ENCODE data around the gene FAM120B.

GRCh38 chr6:170273191-170273590 lies 33.4 kb upstream of the FAM120B start:
- no peak for TF ChIP-seq ZC3H10 (CRISPR knock-in tag; IDR thresholded peaks at IDR 0.05)
- no peak for TF ChIP-seq PATZ1 (CRISPR knock-in tag; IDR thresholded peaks at IDR 0.05; ENCODE audit: borderline replicate concordance)
- TF ChIP-seq, protein P1, sequence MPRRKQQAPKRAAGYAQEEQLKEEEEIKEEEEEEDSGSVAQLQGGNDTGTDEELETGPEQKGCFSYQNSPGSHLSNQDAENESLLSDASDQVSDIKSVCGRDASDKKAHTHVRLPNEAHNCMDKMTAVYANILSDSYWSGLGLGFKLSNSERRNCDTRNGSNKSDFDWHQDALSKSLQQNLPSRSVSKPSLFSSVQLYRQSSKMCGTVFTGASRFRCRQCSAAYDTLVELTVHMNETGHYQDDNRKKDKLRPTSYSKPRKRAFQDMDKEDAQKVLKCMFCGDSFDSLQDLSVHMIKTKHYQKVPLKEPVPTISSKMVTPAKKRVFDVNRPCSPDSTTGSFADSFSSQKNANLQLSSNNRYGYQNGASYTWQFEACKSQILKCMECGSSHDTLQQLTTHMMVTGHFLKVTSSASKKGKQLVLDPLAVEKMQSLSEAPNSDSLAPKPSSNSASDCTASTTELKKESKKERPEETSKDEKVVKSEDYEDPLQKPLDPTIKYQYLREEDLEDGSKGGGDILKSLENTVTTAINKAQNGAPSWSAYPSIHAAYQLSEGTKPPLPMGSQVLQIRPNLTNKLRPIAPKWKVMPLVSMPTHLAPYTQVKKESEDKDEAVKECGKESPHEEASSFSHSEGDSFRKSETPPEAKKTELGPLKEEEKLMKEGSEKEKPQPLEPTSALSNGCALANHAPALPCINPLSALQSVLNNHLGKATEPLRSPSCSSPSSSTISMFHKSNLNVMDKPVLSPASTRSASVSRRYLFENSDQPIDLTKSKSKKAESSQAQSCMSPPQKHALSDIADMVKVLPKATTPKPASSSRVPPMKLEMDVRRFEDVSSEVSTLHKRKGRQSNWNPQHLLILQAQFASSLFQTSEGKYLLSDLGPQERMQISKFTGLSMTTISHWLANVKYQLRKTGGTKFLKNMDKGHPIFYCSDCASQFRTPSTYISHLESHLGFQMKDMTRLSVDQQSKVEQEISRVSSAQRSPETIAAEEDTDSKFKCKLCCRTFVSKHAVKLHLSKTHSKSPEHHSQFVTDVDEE (CRISPR knock-in tag; IDR thresholded peaks at IDR 0.05): no peak
- TF ChIP-seq SNAI2 (CRISPR knock-in tag; IDR thresholded peaks at IDR 0.05): no peak
- TF ChIP-seq, protein P2, sequence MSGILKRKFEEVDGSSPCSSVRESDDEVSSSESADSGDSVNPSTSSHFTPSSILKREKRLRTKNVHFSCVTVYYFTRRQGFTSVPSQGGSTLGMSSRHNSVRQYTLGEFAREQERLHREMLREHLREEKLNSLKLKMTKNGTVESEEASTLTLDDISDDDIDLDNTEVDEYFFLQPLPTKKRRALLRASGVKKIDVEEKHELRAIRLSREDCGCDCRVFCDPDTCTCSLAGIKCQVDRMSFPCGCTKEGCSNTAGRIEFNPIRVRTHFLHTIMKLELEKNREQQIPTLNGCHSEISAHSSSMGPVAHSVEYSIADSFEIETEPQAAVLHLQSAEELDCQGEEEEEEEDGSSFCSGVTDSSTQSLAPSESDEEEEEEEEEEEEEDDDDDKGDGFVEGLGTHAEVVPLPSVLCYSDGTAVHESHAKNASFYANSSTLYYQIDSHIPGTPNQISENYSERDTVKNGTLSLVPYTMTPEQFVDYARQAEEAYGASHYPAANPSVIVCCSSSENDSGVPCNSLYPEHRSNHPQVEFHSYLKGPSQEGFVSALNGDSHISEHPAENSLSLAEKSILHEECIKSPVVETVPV (CRISPR knock-in tag; IDR thresholded peaks at IDR 0.05): no peak
- TF ChIP-seq CSDC2 (CRISPR knock-in tag; IDR thresholded peaks at IDR 0.05): no peak
- no peak for TF ChIP-seq PPARA (CRISPR knock-in tag; IDR thresholded peaks at IDR 0.05; ENCODE audit: borderline replicate concordance)
- no peak for TF ChIP-seq ARNTL (CRISPR knock-in tag; IDR thresholded peaks at IDR 0.05; ENCODE audit: borderline replicate concordance, low read depth)
- TF ChIP-seq RARB (CRISPR knock-in tag; IDR thresholded peaks at IDR 0.05): no peak
- no peak for TF ChIP-seq ZNF70 (CRISPR knock-in tag; IDR thresholded peaks at IDR 0.05)
- no peak for TF ChIP-seq ZFP30 (CRISPR knock-in tag; IDR thresholded peaks at IDR 0.05)
- TF ChIP-seq CREB5 (CRISPR knock-in tag; IDR thresholded peaks at IDR 0.05; ENCODE audit: low read depth): no peak
- TF ChIP-seq, protein P3, sequence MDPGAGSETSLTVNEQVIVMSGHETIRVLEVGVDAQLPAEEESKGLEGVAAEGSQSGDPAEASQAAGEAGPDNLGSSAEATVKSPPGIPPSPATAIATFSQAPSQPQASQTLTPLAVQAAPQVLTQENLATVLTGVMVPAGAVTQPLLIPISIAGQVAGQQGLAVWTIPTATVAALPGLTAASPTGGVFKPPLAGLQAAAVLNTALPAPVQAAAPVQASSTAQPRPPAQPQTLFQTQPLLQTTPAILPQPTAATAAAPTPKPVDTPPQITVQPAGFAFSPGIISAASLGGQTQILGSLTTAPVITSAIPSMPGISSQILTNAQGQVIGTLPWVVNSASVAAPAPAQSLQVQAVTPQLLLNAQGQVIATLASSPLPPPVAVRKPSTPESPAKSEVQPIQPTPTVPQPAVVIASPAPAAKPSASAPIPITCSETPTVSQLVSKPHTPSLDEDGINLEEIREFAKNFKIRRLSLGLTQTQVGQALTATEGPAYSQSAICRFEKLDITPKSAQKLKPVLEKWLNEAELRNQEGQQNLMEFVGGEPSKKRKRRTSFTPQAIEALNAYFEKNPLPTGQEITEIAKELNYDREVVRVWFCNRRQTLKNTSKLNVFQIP (CRISPR knock-in tag; IDR thresholded peaks at IDR 0.05; ENCODE audit: borderline replicate concordance, low read depth): no peak
